Natural killer cell (primary cell): ENCODE measurements around the gene EEFSEC. TPM values are rescaled to one million over a fixed set of nuclear protein-coding genes. Genes with fewer than 3 reads are reported as not detected.

ENCODE experiments used
- ATAC-seq, 3 donors: fragments of 150-1000 bp in 2 of 3; fragments of 200-7000 bp in 1 of 3; cut with Tn5 transposase; 1 replicate in 1 of 3; 2 replicates in 2 of 3; pipeline ENCODE4 v1.10.0; 2021; ENCODE audit warnings: mild to moderate bottlenecking in 2 of 3, moderate library complexity in 2 of 3
- DNase-seq, 2 donors: peaks; one replicate each; pipeline versions ENCODE4 v3.0.0 to v3.0.0-alpha.2; 2013 to 2021; ENCODE audit warnings: mixed read lengths in 1 of 2
- H3K27ac ChIP-seq: one replicate; pipeline ENCODE4 v1.5.1; 2013; ENCODE audit warnings: mild to moderate bottlenecking, low read length
- H3K27me3 ChIP-seq: one replicate; pipeline ENCODE4 v1.6.1; 2013; ENCODE audit warnings: low read length; ENCODE audit not compliant: control insufficient read depth, insufficient read depth
- H3K36me3 ChIP-seq: one replicate; pipeline ENCODE4 v1.6.1; 2013; ENCODE audit warnings: low read length; ENCODE audit not compliant: control insufficient read depth, insufficient read depth
- H3K4me1 ChIP-seq: one replicate; pipeline ENCODE4 v1.6.1; 2013; ENCODE audit warnings: low read length; ENCODE audit not compliant: control insufficient read depth, insufficient read depth
- H3K4me3 ChIP-seq: one replicate; pipeline ENCODE4 v1.5.1; 2013; ENCODE audit warnings: low read length
- H3K9me3 ChIP-seq: one replicate; pipeline ENCODE4 v1.6.1; 2013; ENCODE audit warnings: low read length; ENCODE audit not compliant: control insufficient read depth, insufficient read depth
- H3K27ac Mint-ChIP-seq, 2 donors: one replicate each; pipeline ENCODE4 v1.8.0; 2022; ENCODE audit warnings: mild to moderate bottlenecking in 2 of 2, mixed read lengths in 2 of 2, moderate library complexity in 1 of 2
- H3K27me3 Mint-ChIP-seq, 2 donors: one replicate each; pipeline ENCODE4 v1.8.0; 2022; ENCODE audit warnings: low read depth in 2 of 2, mixed read lengths in 2 of 2
- H3K36me3 Mint-ChIP-seq: one replicate; pipeline ENCODE4 v1.8.0; 2022; ENCODE audit warnings: mixed read lengths
- H3K4me1 Mint-ChIP-seq, 2 donors: one replicate each; pipeline ENCODE4 v1.8.0; 2022; ENCODE audit warnings: mixed read lengths in 2 of 2
- H3K4me3 Mint-ChIP-seq: one replicate; pipeline ENCODE4 v1.8.0; 2022; ENCODE audit warnings: mild to moderate bottlenecking, moderate library complexity, mixed read lengths
- H3K9me3 Mint-ChIP-seq, 2 donors: one replicate each; pipeline ENCODE4 v1.8.0; 2022; ENCODE audit warnings: mixed read lengths in 2 of 2
- WGBS: methylation state at CpG from one replicate; pipeline ENCODE4 v1.1.7; 2013; ENCODE audit warnings: missing lambda C conversion rate; ENCODE audit not compliant: insufficient coverage; 5-methylcytosine and 5-hydroxymethylcytosine counted together
- intact Hi-C: fragments of 100-400 bp; cut with micrococcal nuclease; formaldehyde crosslinking; loops from one replicate; pipeline ENCODE4 v1.14.2; 2022
- total RNA-seq, 4 donors: library from RNA; stranded (reverse); fragments of 120-200 nt in 1 of 4; gene quantifications; one replicate each; pipeline versions ENCODE4 v1.2.3 to v1.2.4, GENCODE V29; 2013 to 2022
- TF ChIP-seq, protein P1 (sequence below): fragments of 200-600 bp; IDR thresholded peaks from one replicate; pipeline ENCODE4 v1.8.0; 2022; ENCODE audit warnings: antibody characterized with exemption

EEFSEC gene
- total RNA-seq, 3 donors from 2014 or later (not counting 1 experiment from before 2014, with no cell fraction given) = 16.7 to 18.9 (median 17.6) TPM

DNA sequence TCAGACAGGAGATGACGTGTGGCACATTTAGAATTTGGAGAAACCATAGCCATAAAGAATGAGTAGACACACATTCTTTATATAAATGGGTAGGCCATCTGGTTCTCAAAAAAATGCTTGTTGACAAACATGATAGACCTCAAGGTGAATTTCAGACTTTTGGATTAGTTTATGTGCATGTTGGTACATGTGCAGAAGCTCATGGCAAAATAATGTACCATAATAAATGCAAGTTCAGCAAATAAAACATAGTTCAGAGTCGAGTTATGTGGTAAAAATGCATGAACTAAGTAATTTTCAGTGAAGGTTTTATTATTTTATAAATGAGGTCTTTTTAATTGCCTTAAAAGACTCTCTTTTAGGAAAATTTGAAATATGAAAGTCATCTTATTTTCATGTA, 24.6 kb downstream of the EEFSEC start:
- H3K36me3 Mint-ChIP-seq = no peaks in the 10 kb centered on the region
- H3K4me3 Mint-ChIP-seq = no peak overlapping the region
- no peaks in the 10 kb centered on the region for H3K27me3 Mint-ChIP-seq
- no peaks in the 10 kb centered on the region for H3K36me3 ChIP-seq
- no peaks in the 10 kb centered on the region for H3K27me3 ChIP-seq
- WGBS = 100% methylated on average over 1 of the region's 2 CpGs
- H3K27ac Mint-ChIP-seq = peak overlapping the region in 1 of 2 donors; percentile 42
- peaks cover 10% of the 10 kb centered on the region for H3K4me1 ChIP-seq
- no peaks in the 10 kb centered on the region for H3K9me3 ChIP-seq
- no peaks in the 10 kb centered on the region for H3K9me3 Mint-ChIP-seq
- H3K27ac ChIP-seq = no peak overlapping the region
- ATAC-seq (no peak), DNase-seq (no peak)
- H3K4me1 Mint-ChIP-seq = peaks cover 39 to 64% of the 10 kb centered on the region in 2 donors
- TF ChIP-seq, protein P1, sequence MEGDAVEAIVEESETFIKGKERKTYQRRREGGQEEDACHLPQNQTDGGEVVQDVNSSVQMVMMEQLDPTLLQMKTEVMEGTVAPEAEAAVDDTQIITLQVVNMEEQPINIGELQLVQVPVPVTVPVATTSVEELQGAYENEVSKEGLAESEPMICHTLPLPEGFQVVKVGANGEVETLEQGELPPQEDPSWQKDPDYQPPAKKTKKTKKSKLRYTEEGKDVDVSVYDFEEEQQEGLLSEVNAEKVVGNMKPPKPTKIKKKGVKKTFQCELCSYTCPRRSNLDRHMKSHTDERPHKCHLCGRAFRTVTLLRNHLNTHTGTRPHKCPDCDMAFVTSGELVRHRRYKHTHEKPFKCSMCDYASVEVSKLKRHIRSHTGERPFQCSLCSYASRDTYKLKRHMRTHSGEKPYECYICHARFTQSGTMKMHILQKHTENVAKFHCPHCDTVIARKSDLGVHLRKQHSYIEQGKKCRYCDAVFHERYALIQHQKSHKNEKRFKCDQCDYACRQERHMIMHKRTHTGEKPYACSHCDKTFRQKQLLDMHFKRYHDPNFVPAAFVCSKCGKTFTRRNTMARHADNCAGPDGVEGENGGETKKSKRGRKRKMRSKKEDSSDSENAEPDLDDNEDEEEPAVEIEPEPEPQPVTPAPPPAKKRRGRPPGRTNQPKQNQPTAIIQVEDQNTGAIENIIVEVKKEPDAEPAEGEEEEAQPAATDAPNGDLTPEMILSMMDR = no peak
- H3K4me3 ChIP-seq = no peak overlapping the region
- intact Hi-C loops = no loop called here

DNA sequence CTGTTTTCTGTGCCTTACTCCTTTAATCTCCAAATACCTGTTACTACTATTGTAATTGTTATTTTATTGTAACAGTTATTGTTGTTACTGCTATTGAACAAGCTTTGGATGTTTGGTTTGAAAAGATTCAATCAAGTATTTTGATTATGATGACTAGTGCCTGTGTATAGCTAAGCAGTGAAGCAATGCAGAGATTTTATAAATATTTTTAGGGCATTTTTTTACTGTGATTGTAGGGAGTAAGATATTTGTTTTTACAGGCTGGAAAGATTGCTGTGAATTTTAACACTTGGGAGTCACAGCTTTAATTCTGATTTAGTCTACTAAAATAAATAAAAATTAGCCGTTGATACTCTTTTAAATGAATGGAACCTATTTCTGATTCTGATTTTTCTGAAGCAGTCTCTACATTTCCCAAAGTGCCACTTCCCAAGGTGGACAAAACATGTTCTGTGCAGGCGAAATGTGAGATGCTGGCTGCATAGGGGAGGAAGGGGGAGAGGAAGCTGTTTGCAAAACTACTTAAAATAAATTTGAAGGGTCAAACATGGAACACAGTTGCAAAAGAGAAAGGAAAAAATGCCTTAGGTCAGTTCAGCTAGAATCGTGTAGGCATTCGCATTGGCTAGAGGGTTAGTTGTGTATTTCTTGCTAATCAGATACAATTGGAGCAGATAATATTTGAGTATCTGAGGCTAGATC, 25.7 kb downstream of the EEFSEC start:
- no peaks in the 10 kb centered on the region for H3K27me3 Mint-ChIP-seq
- H3K9me3 ChIP-seq = no peaks in the 10 kb centered on the region
- peaks cover 10% of the 10 kb centered on the region for H3K4me1 ChIP-seq
- TF ChIP-seq, protein P1 = no peak
- H3K27ac ChIP-seq = no peak overlapping the region
- peaks cover 48 to 69% of the 10 kb centered on the region in 2 donors for H3K4me1 Mint-ChIP-seq
- WGBS = 66% methylated on average over 3 of the region's 4 CpGs
- no peak overlapping the region for H3K4me3 ChIP-seq
- peak overlapping the region in 1 of 2 donors; percentile 42 for H3K27ac Mint-ChIP-seq
- no peaks in the 10 kb centered on the region for H3K36me3 Mint-ChIP-seq
- H3K9me3 Mint-ChIP-seq = no peaks in the 10 kb centered on the region
- H3K36me3 ChIP-seq = no peaks in the 10 kb centered on the region
- intact Hi-C loops = no loop called here
- DNase-seq (no peak), ATAC-seq (no peak)
- H3K4me3 Mint-ChIP-seq = peak overlapping the region; percentile 46
- H3K27me3 ChIP-seq = no peaks in the 10 kb centered on the region

DNA sequence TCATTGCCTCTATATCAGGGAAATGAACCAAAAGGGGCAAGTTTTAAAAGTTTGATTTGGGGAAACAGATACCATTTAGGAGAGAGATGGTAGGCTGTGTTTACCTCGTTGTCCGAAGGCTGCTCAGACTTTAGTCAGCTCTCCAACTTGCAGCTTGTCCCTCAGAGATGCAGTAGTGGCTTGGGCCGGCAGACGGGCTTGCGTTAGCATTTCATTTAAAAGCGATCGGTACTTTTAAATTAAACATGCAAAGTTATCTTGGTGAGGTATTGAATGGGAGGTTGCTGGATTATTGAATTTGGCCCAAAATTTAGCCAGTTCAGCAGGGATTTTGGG, 26.2 kb downstream of the EEFSEC start:
- H3K4me3 Mint-ChIP-seq = no peak overlapping the region

More for the DNA sequence above, 26.2 kb downstream of the EEFSEC start:
- intact Hi-C loops = no loop called here
- TF ChIP-seq, protein P1 = no peak
- Histone ChIP-seq H3K4me3 (no peak overlapping the region), H3K27me3 (no peaks in the 10 kb centered on the region), H3K36me3 (no peaks in the 10 kb centered on the region), H3K27ac (no peak overlapping the region), H3K9me3 (no peaks in the 10 kb centered on the region), H3K4me1 (peaks cover 10% of the 10 kb centered on the region)
- no peaks in the 10 kb centered on the region for H3K36me3 Mint-ChIP-seq
- no peaks in the 10 kb centered on the region for H3K27me3 Mint-ChIP-seq
- no peak for DNase-seq
- H3K27ac Mint-ChIP-seq = no peak overlapping the region
- H3K4me1 Mint-ChIP-seq = peaks cover 48 to 67% of the 10 kb centered on the region in 2 donors
- WGBS = 94% methylated on average over 7 of the region's 7 CpGs
- ATAC-seq = no peak
- H3K9me3 Mint-ChIP-seq = no peaks in the 10 kb centered on the region
